Thyroid gland (tissue), 4 donors: ENCODE data around the gene UBXN2A.

ENCODE experiments used
- POLR2A ChIP-seq, 2 donors: fragments of 450-650 bp; IDR thresholded peaks; one replicate each; pipeline ENCODE4 v1.6.1; 2017; ENCODE audit warnings: antibody characterized with exemption in 2 of 2, mild to moderate bottlenecking in 2 of 2, moderate library complexity in 1 of 2
- TF ChIP-seq, protein P1 (sequence below), 6 experiments: fragments of 200-600 bp in 3 of 6; fragments of 450-650 bp in 3 of 6; sonication (generic) in 3 of 6; IDR thresholded peaks; one replicate each; pipeline ENCODE4 v1.5.1; 2016 to 2019; ENCODE audit warnings: antibody characterized with exemption in 6 of 6, mild to moderate bottlenecking in 2 of 6, inconsistent platforms in 1 of 6, moderate library complexity in 1 of 6

DNA sequence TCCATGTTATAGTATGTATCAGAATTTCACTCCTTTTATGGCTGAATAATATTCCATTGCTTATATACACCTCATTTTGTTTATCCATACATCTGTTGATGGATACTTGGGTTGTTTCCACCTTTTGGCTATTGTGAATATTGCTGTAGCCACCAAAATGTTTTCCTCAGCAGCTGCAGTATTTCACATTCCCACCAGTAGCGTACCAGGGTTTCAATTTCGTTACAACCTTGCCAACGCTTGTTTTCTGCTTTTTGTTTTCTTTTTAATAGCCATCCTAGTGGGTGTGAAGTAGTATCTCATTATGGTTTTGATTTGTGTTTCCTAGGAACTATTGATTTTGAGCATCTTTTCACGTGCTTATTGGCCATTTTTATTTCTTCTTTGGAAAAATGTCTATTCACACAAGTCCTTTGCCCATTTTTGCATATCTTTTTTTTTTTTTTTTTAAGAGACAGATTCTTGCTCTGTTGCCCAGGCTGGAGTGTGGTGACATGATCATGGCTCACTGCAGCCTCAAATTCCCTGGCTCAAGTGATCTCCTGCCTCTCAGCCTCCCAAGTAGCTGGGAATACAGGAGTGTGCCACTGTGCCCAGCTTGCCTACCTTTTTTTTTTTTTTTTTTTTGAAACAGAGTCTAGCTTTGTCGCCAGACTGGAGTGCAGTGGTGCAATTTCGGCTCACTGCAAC, 14.2 kb downstream of the UBXN2A start:
- TF ChIP-seq, protein P1, sequence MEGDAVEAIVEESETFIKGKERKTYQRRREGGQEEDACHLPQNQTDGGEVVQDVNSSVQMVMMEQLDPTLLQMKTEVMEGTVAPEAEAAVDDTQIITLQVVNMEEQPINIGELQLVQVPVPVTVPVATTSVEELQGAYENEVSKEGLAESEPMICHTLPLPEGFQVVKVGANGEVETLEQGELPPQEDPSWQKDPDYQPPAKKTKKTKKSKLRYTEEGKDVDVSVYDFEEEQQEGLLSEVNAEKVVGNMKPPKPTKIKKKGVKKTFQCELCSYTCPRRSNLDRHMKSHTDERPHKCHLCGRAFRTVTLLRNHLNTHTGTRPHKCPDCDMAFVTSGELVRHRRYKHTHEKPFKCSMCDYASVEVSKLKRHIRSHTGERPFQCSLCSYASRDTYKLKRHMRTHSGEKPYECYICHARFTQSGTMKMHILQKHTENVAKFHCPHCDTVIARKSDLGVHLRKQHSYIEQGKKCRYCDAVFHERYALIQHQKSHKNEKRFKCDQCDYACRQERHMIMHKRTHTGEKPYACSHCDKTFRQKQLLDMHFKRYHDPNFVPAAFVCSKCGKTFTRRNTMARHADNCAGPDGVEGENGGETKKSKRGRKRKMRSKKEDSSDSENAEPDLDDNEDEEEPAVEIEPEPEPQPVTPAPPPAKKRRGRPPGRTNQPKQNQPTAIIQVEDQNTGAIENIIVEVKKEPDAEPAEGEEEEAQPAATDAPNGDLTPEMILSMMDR (IDR thresholded peaks at IDR 0.05) = no peak
- TF ChIP-seq POLR2A (IDR thresholded peaks at IDR 0.05) = no peak
